HG03064 (cell line): ENCODE results near the gene KIF4A.
"Not testable (repeated sequence)": the region's sequence is repeated elsewhere in the genome, so short reads cannot be mapped to it uniquely, and the experiment has no call there.

Experiments
- ATAC-seq: cut with Tn5 transposase; IDR thresholded peaks from one replicate; pipeline ENCODE4 v1.9.1; 2021; ENCODE audit warnings: low read depth; ENCODE audit not compliant: unreplicated experiment

Gene KIF4A

DNA sequence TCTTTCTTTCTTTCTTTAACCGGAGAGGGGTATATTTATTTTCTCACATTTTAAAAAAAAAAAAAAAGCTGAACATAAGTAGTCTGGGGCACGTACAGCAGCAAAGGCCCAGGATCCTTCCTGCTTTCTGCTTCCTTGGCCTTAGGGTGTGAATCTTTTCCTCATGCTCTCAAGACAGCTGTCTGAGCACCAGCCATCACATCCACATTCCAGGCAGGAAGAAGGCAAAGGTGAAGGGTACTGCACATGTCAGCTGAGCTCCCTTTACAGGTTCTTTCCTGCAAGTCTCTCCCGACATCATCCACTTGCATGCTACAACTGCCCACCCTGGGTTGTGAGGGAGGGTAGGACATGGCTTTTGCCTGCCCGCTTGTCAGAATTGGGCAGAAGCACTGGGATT lies 69.6 kb downstream of the KIF4A start:
- no peak for ATAC-seq

DNA sequence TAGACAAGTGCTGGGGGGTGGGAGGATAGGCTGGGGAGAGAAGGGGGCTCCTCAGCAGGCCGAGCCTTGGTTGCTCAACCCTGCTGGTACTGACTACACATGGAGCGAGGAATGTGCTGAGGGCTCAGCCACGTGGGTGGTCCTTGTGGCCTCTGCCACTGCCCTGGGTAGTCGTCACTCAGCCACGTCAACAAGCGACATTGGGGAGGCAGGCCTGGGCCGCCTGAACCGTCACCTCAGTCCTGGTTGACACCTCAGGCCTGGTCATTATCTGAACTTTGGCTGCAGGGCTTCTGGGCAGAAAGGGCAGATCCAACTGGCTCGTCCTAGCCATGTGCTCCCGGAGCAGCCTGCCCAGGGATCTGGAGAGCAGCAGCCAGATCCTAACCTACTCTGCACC lies 70.5 kb downstream of the KIF4A start:
- no peak for ATAC-seq

DNA sequence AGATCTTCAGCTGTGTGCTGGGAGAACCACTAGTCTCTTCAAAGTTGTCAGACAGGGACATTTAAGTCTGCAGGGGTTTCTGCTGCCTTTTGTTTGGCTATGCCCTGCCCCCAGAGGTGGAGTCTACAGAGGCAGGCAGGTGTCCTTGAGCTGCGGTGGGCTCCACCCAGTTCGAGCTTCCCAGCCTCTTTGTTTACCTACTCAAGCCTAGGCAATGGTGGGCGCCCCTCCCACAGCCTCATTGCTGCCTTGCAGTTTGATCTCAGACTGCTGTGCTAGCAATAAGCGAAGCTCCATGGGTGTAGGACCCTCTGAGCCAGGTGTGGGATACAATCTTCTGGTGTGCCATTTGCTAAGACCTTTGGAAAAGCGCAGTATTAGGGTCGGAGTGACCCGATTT lies 78.8 kb downstream of the KIF4A start:
- not testable (repeated sequence) for ATAC-seq

DNA sequence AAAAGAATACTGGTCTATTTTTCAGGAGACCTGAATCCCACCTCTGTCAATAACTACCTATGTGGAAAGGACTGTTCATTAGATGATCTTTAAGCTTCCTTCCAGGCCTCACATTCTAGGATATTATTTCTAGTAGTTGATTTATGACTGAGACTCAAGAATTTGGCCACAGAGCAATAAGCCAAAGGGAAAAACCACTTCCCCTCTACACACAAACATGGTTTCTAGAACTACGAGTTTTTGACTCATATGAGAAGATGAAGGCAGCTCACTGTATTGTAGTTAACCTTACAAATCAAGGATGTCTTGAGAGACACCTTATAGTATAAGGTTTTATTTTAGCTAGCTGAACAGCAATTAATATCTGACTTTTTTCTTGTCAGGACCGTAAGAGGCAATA lies 96.3 kb downstream of the KIF4A start:
- no peak for ATAC-seq

DNA sequence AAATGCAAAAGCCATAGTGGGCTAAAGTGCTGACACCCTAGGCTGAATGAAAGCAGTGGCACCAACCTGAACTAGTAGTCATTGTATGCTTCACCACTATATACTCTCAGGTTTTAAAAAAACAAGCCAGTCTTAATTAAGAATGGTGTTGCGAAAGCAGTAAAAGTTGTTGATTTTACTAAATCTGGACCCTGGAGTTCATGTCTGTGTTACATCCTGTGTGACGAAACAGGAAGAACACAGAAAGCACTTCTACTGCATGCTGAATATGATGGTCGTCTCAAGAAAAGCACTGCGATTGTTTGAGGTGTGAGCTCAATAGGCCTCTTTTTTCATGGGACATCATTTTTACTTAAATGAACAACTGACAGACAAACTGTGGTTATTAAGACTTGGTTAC lies 109.0 kb downstream of the KIF4A start:
- no peak for ATAC-seq

DNA sequence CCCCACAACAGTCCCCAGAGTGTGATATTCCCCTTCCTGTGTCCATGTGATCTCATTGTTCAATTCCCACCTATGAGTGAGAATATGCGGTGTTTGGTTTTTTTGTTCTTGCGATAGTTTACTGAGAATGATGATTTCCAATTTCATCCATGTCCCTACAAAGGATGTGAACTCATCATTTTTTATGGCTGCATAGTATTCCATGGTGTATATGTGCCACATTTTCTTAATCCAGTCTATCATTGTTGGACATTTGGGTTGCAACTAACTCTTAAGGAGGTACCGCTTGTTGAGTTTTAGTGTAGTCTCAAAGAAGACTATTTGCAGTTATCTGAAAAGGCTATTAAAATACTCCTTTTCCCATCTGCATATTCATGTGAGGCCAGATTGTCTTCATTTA lies 110.3 kb downstream of the KIF4A start:
- ATAC-seq, result not testable (repeated sequence)

DNA sequence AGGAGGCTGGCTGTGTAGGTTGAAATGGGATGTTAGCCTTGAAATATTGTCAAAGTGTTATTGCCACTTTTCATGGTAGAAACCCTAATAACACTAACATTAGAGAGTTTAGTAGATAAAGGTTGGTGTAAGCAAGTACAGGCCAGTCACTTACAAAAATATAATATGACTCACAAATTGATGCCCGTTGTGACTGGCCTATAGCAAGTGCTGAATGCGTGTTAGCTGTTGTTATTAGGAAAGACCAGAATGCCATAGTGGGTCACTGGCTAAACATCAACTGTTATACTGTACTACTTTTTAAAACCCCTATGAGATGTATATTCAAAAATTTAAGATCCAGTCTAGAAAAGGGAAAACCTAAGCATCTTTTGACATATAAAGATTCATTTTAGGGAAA lies 112.8 kb downstream of the KIF4A start:
- no peak for ATAC-seq

DNA sequence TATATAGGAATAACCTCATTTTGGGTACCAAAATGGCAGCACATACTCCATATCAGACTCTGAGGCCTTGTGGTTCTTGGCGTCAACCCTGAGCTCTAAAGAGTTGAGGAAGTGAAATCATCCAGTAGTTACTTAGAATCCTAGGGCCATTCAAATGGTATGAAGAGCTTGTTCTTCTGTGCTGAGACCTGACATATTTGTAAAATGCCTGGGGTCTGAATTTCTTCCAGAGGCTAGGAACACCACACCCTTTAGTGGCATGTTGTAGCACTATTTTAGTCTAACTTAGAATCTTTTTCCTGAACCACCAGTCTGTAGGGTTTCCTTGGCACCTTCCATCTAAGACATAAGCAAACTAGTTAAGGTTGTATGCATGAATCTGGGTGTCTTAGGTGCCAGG lies 115.1 kb downstream of the KIF4A start:
- ATAC-seq, result no peak

DNA sequence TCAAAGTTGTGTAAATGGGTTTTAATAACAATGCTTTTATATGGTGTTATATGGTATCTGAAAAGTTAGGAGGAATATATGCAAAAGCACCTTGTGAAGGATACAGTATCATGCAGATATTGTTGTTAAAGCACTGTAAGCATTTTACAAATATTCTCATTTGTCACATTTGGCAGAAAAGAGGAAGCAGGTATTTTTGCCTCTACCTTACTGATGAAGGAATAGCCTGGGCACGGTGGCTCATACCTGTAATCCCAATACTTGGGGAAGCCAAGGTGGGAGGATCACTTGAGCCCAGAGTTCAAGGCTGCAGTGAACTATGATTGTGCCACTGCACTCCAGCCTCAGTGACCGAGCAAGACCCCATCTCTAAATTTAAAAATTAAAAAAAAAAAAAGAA lies 121.0 kb downstream of the KIF4A start:
- no peak for ATAC-seq

DNA sequence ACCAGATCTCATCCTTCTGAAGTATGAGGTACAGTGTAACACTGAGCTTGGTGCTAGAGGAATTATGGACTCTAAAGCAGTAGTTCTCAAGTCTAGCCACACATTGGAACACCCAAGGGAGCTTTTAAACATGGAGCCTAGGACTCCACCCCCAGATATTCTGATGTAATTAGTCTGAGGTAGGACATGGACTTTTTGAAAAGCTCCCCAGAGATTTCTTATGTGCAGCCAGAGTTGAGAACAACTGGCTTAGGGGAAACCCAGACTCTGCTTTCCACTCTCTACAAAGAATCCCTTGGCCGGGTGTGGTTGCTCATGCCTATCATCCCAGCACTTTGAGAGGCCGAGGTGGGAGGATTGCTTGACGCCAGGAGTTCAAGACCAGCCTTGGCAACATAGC lies 121.6 kb downstream of the KIF4A start:
- no peak for ATAC-seq

DNA sequence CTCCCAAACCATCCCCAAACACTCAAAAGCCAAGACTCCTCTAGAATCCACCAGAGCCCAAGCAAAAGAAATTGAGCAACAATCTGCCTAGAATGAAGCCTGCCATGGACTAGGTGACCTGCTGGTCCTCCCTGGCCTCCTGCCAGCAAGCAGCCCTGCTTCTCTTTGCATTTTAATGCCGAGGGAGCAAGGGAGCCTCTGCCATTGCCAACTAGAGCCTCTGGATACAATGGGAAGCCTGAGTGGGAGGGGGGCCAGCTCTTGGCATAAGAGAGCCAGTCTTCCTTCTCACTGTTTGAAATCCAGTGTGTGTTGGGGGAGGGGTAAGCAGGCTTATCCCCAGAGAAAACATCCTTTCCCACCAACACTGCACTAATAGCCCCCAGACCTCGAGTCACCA lies 131.7 kb downstream of the KIF4A start:
- no peak for ATAC-seq

DNA sequence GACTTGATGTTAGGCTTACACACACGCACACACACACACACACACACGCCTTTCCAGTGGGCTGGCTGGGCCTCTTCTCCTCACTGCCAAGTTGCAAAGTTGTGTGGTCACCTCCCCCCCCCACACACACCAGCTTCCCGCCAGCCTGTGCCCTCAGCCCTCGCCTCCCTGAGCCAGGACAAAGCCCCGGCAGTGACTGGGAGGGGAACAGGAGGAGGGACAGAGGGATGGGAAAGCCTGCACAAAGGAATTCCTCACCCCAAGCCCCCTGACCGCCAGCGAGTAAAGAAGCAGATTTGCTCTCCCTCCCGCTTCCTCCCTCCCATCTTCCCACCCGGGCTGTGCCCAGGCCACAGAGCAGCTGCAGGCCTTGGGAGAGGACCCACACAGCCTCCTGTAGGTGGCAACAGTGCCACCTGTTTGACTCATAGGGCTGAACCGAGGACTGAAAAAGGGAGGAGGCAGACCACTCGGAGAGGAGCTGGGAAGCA lies 133.0 kb downstream of the KIF4A start, which contains the start of gene GDPD2:
GDPD2 (plus strand) TSS at position 464 of the 491 bp plus-strand sequence. CDS start 1,671 bp downstream, outside the sequence.
- ATAC-seq, result no peak

DNA sequence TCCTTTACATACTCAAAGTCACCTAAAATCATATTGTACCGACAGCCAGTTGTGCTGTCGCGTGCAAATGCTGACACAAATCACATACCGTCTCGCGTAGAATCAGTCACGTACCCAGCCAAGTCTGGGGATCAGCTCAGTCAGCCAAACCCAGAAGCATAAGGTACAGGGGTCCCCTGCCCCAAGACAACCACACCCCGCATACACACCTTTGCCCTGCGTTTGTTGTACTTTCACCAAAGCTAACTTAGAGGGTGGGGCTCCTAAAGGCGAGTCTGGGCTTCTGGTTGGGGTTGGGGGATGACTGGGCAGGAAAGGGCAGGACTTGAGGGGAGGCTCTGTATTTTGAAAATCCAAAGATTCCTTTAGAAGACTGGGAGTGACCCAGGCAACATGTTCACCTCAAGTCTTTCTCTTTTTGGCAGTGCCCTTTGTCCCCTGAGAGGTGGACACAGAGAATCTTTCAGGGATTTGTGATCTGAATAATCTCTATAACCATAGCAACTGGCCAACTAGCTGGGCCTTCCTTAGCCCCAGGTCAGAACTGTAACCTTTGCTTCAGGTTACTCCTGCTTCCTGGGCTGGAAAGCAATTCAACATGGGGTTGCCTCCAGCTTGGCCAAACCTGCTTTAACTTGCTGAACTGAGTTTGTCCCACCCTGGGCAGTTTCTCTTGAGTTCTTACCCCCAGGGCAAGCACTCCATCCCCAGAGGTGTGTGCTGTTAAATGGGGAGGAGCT lies 134.2 kb downstream of the KIF4A start:
- ATAC-seq, result no peak

DNA sequence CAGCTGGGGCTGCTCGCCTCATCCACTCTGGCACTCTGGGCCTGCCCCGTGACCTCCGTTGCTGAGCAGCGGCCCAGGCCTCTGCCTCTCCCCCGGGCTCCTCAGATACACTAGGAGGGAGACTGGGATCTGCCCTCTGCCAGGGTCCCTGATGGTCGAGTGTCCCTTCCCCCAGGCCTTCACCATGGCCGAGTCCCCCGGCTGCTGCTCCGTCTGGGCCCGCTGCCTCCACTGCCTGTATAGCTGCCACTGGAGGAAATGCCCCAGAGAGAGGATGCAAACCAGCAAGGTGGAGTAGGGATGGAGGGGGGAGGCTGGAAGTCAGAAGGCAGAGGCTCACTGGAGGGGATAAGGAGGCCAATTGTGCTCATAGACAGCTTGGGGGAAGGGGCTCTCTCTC lies 134.9 kb downstream of the KIF4A start:
- ATAC-seq, result no peak

DNA sequence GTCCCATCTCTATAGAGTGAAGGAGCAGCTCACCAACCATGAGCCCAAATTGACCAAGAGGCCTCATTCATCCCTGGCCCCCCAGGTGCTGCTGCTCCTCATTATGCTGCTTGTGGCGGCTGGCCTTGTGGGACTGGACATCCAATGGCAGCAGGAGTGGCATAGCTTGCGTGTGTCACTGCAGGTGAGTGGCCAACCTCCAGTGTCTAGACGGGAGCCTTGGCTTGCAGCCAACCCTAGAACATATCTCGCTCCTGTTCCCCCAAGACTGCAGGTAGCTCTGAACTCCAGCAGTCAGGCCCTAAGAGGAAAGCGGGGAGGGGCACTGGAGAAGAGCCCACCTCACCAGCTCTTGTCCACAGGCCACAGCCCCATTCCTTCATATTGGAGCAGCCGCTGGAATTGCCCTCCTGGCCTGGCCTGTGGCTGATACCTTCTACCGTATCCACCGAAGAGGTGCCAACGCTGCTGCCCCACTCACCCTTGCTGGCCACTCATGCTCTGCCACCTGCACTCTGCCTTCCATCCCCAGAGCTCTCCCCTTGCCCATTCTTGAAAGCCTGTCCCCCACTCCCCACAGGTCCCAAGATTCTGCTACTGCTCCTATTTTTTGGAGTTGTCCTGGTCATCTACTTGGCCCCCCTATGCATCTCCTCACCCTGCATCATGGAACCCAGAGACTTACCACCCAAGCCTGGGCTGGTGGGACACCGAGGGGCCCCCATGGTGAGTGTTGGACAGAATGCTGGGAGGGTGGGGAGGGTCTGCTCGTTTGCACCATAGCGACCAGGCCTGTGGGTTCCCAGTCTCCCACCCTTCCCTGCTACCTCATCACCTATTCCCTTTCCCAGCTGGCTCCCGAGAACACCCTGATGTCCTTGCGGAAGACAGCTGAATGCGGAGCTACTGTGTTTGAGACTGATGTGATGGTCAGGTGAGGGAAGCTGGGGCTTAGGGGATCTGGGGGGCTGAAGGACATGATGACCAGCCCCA lies 136.7 kb downstream of the KIF4A start:
- ATAC-seq, result no peak

DNA sequence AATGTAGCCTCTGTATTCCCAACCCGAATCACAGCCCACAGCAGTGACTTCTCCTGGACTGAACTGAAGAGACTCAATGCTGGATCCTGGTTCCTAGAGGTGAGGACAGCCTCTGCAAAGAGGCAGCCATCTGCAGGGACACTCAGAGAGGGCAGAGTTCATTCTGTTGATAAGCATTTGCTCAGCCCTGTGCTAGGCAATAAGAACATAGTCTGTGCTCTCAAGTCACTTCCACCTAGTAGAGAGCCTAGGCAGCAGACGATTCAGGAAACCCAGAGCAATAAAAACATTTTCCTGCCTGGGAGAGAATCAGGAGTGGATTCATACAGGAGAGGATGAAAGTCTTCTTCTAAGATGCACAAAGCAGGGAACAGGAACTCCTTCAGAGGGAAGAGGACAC lies 137.5 kb downstream of the KIF4A start:
- no peak for ATAC-seq

DNA sequence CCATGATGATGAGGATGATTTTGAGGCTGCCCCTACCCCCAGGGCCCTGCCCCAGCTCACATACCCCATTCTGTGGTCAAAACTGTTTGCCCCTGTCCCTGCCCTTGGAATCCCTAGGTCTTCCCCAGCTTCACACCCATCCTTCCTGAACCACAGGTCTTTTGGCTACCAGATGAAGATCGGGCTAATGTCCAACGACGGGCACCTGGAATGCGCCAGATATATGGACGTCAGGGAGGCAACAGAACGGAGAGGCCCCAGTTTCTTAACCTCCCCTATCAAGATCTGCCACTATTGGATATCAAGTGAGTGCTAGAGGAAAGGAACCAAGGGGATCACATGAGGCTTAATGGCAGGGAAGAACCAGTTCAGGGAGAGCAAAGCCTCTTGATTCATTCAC lies 139.9 kb downstream of the KIF4A start:
- no peak for ATAC-seq

DNA sequence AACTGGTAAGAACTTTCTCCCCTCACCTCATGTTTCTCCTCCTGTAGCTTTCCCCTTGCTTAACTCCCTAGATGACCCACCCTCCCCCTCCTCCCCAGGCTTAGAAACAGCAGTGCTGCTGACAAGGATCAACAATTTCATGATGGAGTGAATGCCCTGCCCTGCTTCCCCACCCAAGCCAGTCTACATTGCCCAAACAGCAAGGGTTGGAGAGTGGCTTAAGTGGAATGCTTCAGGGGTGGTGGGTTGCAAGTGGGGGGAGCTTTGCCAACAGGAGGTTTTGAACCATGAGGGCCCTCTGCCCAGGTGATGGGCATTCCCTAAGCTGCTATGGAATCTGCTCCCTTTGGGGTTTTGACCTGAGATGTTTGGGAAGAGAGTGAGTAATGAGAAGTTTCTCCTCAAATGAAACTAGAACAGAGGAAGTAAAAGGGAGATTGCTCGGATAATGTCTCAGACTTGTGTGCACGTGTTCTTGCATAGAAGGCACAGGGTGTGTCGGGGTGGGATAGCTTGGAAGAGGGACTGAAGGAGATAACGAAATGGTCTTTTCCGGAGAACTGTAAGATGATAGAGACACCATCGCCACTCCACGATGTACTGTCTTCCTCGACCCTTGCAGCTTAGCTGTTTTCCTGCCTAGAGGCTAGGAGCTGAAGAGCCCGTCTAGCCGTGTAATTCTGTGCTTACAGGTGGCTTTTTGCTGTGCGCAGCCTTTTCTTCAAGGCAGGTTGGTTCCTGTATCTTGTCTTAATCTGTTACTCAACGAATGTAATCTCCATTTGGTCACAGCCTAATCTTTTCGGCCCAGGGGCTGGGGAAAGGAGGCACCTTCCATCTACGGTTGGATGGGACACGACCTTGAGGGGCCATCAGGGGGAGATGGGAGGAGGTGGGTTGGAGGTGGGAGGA lies 143.3 kb downstream of the KIF4A start:
- ATAC-seq, result no peak

DNA sequence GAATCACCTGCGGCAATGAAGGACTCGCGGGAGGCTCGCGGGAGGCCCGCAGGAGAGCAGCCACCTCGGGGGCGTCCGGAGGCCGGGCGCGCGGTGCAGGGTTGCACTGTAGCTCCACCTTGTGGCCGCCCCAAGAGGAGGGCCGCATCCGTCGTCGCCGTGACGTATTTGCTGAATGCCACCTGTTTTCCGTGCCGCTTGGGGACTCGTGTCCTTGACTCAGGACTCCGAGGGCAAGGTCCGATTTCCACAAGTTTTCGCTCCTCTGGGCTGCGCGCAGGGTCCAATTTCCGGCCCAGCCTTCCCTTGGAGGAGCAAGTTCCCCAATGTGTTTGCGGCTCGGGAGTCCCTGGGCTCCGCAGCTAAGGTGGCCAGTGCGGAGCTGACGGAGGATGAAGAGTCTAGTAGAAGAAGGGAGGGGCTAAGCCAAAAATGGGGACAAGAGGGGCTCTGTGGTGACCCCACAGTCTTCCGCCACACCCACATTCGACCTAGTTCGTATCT lies 144.0 kb downstream of the KIF4A start:
- ATAC-seq, result peak; percentile 59

DNA sequence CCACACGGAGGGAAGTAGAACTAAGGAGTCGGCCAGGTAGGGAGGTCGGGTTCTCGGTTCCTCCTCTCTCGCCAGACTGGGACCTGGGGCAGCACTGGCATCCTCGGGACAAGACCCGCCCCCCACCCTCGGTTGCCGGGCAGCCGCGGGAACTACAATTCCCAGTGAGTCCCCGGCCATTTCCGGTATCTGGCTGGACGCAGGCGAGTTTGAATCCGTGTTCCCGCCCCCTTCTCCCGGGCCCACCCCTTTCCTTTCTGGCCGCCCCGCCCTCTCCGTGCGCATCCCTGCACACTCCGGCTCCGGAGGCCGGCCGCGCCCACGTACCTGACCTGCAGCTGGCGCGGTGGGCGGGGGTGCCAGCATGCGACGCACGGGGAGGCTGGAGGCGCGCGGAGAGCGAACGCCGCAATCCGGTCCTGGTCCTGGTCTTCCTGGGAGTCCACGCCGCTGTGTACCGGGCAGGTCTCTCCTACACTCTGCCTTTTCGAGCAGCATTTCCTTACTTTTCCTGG lies 144.5 kb downstream of the KIF4A start:
- ATAC-seq, result peak; percentile 65
